ENCODE results near the gene GLI3.

Gene GLI3

GRCh38 chr7:41973202-41973730 lies 263.7 kb downstream of the GLI3 start:
- POLR2A ChIA-PET = no interaction called here
- H3K4me3 ChIP-seq (ENCODE audit: low read depth, low read length) = no peak overlapping the region
- CTCF ChIA-PET = interaction anchor here (1.5 to 8.7 kb wide), 4 partner anchors 11 to 903 kb away, joined by 3 to 112 read pairs (median 10); no protein-coding TSS in a partner anchor
- DNase-seq (ENCODE audit: low read depth, low spot score) = no peak
- TF ChIP-seq CTCF (IDR thresholded peaks at IDR 0.05; ENCODE audit: insufficient read depth, low read length, missing control alignments) = no peak

- H3K4me3 ChIP-seq (ENCODE audit: low read depth, low read length) = no peak overlapping the region
- no peak for TF ChIP-seq CTCF (IDR thresholded peaks at IDR 0.05; ENCODE audit: insufficient read depth, low read length, missing control alignments)
- POLR2A ChIA-PET = no interaction called here
- CTCF ChIA-PET = interaction anchor here (1.9 to 8.7 kb wide), 2 partner anchors 29 to 718 kb away, joined by 5 to 112 read pairs; no protein-coding TSS in a partner anchor
- no peak for DNase-seq (ENCODE audit: low read depth, low spot score)
These were observed 264.2 kb downstream of the GLI3 start for GRCh38 chr7:41972776-41973175.

- no peak for DNase-seq (ENCODE audit: low read depth, low spot score)
- POLR2A ChIA-PET = no interaction called here
- H3K4me3 ChIP-seq (ENCODE audit: low read depth, low read length) = no peak overlapping the region
- TF ChIP-seq CTCF (IDR thresholded peaks at IDR 0.05; ENCODE audit: insufficient read depth, low read length, missing control alignments) = no peak
- CTCF ChIA-PET = interaction anchor here (8.7 kb wide), 1 partner anchor 29 kb away, joined by 112 read pairs; no protein-coding TSS in a partner anchor
These were observed 264.7 kb downstream of the GLI3 start for GRCh38 chr7:41972270-41972669.

- CTCF ChIA-PET = interaction anchor here (2.1 kb wide), 1 partner anchor 31 kb away, joined by 13 read pairs; no protein-coding TSS in a partner anchor
- no peak for TF ChIP-seq CTCF (IDR thresholded peaks at IDR 0.05; ENCODE audit: insufficient read depth, low read length, missing control alignments)
- H3K4me3 ChIP-seq (ENCODE audit: low read depth, low read length) = no peak overlapping the region
- DNase-seq (ENCODE audit: low read depth, low spot score) = no peak
- POLR2A ChIA-PET = no interaction called here
These were observed 265.3 kb downstream of the GLI3 start for GRCh38 chr7:41971640-41972187.

GRCh38 chr7:41970941-41971340 lies 266.1 kb downstream of the GLI3 start:
- ChIA-PET CTCF (interaction anchor here (1.0 to 2.1 kb wide), 4 partner anchors 8 to 30 kb away, joined by 3 to 15 read pairs (median 8); no protein-coding TSS in a partner anchor), POLR2A (no interaction called here)
- TF ChIP-seq CTCF (IDR thresholded peaks at IDR 0.05; ENCODE audit: insufficient read depth, low read length, missing control alignments) = no peak
- H3K4me3 ChIP-seq (ENCODE audit: low read depth, low read length) = no peak overlapping the region
- DNase-seq (ENCODE audit: low read depth, low spot score) = no peak

- POLR2A ChIA-PET = no interaction called here
- DNase-seq (ENCODE audit: low read depth, low spot score) = no peak
- CTCF ChIA-PET = interaction anchor here (1.7 to 2.1 kb wide), 2 partner anchors 10 to 29 kb away, joined by 13 to 15 read pairs; no protein-coding TSS in a partner anchor
- H3K4me3 ChIP-seq (ENCODE audit: low read depth, low read length) = no peak overlapping the region
- no peak for TF ChIP-seq CTCF (IDR thresholded peaks at IDR 0.05; ENCODE audit: insufficient read depth, low read length, missing control alignments)
These were observed 267.4 kb downstream of the GLI3 start for GRCh38 chr7:41969561-41970105.
